ENCODE measurements around the gene USP3. TPM values are rescaled to one million over a fixed set of nuclear protein-coding genes. Genes with fewer than 3 reads are reported as not detected.

Gene USP3
- total RNA-seq, 1 donor from 2014 or later: 46.3 TPM

- no peak for DNase-seq (ENCODE audit: low read depth)
- H3K4me3 ChIP-seq (ENCODE audit: low read depth, low read length): no peak overlapping the region
- no peaks in the 10 kb centered on the region for H3K27me3 ChIP-seq (ENCODE audit: control insufficient read depth, insufficient read depth, low read length)
- TF ChIP-seq CTCF (IDR thresholded peaks at IDR 0.05; ENCODE audit: insufficient read depth, low read length, poor library complexity, severe bottlenecking): no peak
- H3K36me3 ChIP-seq (ENCODE audit: control insufficient read depth, insufficient read depth, low read length): no peaks in the 10 kb centered on the region
Observed at GRCh38 chr15:63572749-63573464, 68.5 kb downstream of the USP3 start.

- H3K4me3 ChIP-seq (ENCODE audit: low read depth, low read length): no peak overlapping the region
Observed at GRCh38 chr15:63573533-63573932, 69.1 kb downstream of the USP3 start.

GRCh38 chr15:63575312-63575711 is 70.9 kb downstream of the USP3 start:
- no peak for DNase-seq (ENCODE audit: low read depth)
- H3K36me3 ChIP-seq (ENCODE audit: control insufficient read depth, insufficient read depth, low read length): no peaks in the 10 kb centered on the region
- H3K4me3 ChIP-seq (ENCODE audit: low read depth, low read length): no peak overlapping the region
- no peaks in the 10 kb centered on the region for H3K27me3 ChIP-seq (ENCODE audit: control insufficient read depth, insufficient read depth, low read length)
- TF ChIP-seq CTCF (IDR thresholded peaks at IDR 0.05; ENCODE audit: insufficient read depth, low read length, poor library complexity, severe bottlenecking): no peak

More at GRCh38 chr15:63573533-63573932, 69.1 kb downstream of the USP3 start:
- TF ChIP-seq CTCF (IDR thresholded peaks at IDR 0.05; ENCODE audit: insufficient read depth, low read length, poor library complexity, severe bottlenecking): no peak
- Histone ChIP-seq H3K36me3 (ENCODE audit: control insufficient read depth, insufficient read depth, low read length) (no peaks in the 10 kb centered on the region), H3K27me3 (ENCODE audit: control insufficient read depth, insufficient read depth, low read length) (no peaks in the 10 kb centered on the region)
- DNase-seq (ENCODE audit: low read depth): no peak

GRCh38 chr15:63576441-63576840 is 72.0 kb downstream of the USP3 start:
- DNase-seq (ENCODE audit: low read depth): no peak
- no peaks in the 10 kb centered on the region for H3K27me3 ChIP-seq (ENCODE audit: control insufficient read depth, insufficient read depth, low read length)
- no peak for TF ChIP-seq CTCF (IDR thresholded peaks at IDR 0.05; ENCODE audit: insufficient read depth, low read length, poor library complexity, severe bottlenecking)
- H3K4me3 ChIP-seq (ENCODE audit: low read depth, low read length): no peak overlapping the region
- H3K36me3 ChIP-seq (ENCODE audit: control insufficient read depth, insufficient read depth, low read length): no peaks in the 10 kb centered on the region

GRCh38 chr15:63582179-63582578 is 77.8 kb downstream of the USP3 start:
- no peak for TF ChIP-seq CTCF (IDR thresholded peaks at IDR 0.05; ENCODE audit: insufficient read depth, low read length, poor library complexity, severe bottlenecking)

More at GRCh38 chr15:63582179-63582578, 77.8 kb downstream of the USP3 start:
- H3K4me3 ChIP-seq (ENCODE audit: low read depth, low read length): no peak overlapping the region
- no peaks in the 10 kb centered on the region for H3K36me3 ChIP-seq (ENCODE audit: control insufficient read depth, insufficient read depth, low read length)
- DNase-seq (ENCODE audit: low read depth): no peak
- no peaks in the 10 kb centered on the region for H3K27me3 ChIP-seq (ENCODE audit: control insufficient read depth, insufficient read depth, low read length)
